SK-N-SH treated with all-trans-retinoic acid at 6 μM for 48 hours (cell line): ENCODE results near the gene FDXR.

ENCODE experiments used
- ISL1 ChIP-seq: fragments of 250-450 bp; sonication (Bioruptor Pico); IDR thresholded peaks from 2 replicates; pipeline ENCODE4 v2.1.2; 2022; ENCODE audit warnings: mild to moderate bottlenecking, moderate library complexity
- RARB ChIP-seq: fragments of 250-450 bp; sonication (Bioruptor Pico); IDR thresholded peaks from 2 replicates; pipeline ENCODE4 v1.8.0; 2021; ENCODE audit warnings: mild to moderate bottlenecking, moderate library complexity
- ZFP3 ChIP-seq: fragments of 250-450 bp; sonication (Bioruptor Pico); IDR thresholded peaks from 2 replicates; pipeline ENCODE4 v1.5.0; 2020; ENCODE audit warnings: mild to moderate bottlenecking, moderate library complexity
- ZNF8 ChIP-seq: fragments of 450-650 bp; formaldehyde crosslinking; IDR thresholded peaks from 2 replicates; pipeline ENCODE4 v1.5.0; 2020; ENCODE audit warnings: mild to moderate bottlenecking, moderate library complexity
- TF ChIP-seq, protein P1 (sequence below): fragments of 250-450 bp; sonication (Bioruptor Pico); IDR thresholded peaks from 2 replicates; pipeline ENCODE4 v1.5.1; 2020; ENCODE audit warnings: low read depth, mild to moderate bottlenecking, moderate library complexity
- TF ChIP-seq, protein P2 (sequence below): fragments of 250-450 bp; sonication (Bioruptor Pico); IDR thresholded peaks from 2 replicates; pipeline ENCODE4 v1.8.0; 2021; ENCODE audit warnings: low read depth, mild to moderate bottlenecking, moderate library complexity, borderline replicate concordance
- TF ChIP-seq, protein P3 (sequence below): fragments of 250-450 bp; sonication (Bioruptor Pico); IDR thresholded peaks from 2 replicates; pipeline ENCODE4 v1.8.0; 2020; ENCODE audit warnings: mild to moderate bottlenecking, moderate library complexity, borderline replicate concordance

DNA sequence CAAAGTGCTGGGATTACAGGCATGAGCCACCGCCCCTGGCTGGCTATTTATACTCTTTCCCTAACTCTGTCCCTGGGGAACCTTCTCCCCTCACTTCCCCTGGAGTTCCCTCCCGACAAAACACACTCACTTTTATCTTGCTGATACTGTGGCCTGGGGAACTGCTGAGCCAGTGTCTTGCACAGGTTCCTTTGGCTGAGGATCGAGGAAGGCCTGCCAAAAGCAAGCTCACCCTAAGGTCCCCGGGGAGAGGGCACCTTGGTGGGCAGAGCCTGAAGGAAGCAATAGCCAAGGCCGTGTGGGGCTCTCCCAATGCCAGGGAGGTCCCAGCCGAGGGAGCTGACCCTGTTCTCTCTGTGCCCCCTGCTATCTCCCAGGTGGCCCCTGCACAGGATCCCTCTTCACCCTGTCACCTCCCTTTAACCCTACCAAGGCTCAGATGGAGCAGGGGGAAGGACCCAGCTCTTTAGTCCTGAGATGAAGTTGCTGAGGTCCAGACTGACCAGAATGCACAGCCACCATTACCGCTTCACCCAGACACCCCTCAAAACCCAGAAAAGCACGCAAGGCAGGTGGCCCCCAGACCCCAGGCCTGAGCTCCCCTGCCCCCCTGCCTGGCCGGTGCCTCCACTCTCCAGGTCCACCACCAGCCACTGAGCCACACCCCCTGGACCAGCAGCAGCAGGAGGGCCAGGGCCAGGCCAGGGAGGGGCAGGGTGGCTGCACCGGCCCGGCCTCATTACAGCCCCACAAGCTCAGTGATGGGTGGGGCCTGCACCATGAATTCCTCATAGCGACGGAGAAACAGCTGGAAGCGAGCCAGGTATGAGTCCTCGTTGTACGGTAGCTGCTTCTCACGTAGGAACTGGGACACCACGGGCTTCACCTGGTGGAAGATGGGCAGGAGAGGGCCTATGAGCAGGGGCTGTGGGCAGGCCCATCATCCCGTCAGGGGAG, 5.1 kb upstream of the FDXR start:
- TF ChIP-seq ZFP3 (no peak), ZNF8 (CRISPR knock-in tag) (no peak), ISL1 (no peak), RARB (CRISPR knock-in tag) (no peak)
- TF ChIP-seq, protein P1, sequence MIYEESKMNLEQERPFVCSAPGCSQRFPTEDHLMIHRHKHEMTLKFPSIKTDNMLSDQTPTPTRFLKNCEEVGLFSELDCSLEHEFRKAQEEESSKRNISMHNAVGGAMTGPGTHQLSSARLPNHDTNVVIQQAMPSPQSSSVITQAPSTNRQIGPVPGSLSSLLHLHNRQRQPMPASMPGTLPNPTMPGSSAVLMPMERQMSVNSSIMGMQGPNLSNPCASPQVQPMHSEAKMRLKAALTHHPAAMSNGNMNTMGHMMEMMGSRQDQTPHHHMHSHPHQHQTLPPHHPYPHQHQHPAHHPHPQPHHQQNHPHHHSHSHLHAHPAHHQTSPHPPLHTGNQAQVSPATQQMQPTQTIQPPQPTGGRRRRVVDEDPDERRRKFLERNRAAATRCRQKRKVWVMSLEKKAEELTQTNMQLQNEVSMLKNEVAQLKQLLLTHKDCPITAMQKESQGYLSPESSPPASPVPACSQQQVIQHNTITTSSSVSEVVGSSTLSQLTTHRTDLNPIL (CRISPR knock-in tag) = no peak
- TF ChIP-seq, protein P2, sequence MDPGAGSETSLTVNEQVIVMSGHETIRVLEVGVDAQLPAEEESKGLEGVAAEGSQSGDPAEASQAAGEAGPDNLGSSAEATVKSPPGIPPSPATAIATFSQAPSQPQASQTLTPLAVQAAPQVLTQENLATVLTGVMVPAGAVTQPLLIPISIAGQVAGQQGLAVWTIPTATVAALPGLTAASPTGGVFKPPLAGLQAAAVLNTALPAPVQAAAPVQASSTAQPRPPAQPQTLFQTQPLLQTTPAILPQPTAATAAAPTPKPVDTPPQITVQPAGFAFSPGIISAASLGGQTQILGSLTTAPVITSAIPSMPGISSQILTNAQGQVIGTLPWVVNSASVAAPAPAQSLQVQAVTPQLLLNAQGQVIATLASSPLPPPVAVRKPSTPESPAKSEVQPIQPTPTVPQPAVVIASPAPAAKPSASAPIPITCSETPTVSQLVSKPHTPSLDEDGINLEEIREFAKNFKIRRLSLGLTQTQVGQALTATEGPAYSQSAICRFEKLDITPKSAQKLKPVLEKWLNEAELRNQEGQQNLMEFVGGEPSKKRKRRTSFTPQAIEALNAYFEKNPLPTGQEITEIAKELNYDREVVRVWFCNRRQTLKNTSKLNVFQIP (CRISPR knock-in tag) = no peak
- TF ChIP-seq, protein P3, sequence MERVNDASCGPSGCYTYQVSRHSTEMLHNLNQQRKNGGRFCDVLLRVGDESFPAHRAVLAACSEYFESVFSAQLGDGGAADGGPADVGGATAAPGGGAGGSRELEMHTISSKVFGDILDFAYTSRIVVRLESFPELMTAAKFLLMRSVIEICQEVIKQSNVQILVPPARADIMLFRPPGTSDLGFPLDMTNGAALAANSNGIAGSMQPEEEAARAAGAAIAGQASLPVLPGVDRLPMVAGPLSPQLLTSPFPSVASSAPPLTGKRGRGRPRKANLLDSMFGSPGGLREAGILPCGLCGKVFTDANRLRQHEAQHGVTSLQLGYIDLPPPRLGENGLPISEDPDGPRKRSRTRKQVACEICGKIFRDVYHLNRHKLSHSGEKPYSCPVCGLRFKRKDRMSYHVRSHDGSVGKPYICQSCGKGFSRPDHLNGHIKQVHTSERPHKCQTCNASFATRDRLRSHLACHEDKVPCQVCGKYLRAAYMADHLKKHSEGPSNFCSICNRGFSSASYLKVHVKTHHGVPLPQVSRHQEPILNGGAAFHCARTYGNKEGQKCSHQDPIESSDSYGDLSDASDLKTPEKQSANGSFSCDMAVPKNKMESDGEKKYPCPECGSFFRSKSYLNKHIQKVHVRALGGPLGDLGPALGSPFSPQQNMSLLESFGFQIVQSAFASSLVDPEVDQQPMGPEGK (CRISPR knock-in tag) = no peak
